ENCODE data around the gene LLGL2. TPM values are rescaled to one million over a fixed set of nuclear protein-coding genes. Genes with fewer than 3 reads are reported as not detected.
"Not testable (repeated sequence)": the region's sequence is repeated elsewhere in the genome, so short reads cannot be mapped to it uniquely, and the experiment has no call there.

The LLGL2 gene, protein sequence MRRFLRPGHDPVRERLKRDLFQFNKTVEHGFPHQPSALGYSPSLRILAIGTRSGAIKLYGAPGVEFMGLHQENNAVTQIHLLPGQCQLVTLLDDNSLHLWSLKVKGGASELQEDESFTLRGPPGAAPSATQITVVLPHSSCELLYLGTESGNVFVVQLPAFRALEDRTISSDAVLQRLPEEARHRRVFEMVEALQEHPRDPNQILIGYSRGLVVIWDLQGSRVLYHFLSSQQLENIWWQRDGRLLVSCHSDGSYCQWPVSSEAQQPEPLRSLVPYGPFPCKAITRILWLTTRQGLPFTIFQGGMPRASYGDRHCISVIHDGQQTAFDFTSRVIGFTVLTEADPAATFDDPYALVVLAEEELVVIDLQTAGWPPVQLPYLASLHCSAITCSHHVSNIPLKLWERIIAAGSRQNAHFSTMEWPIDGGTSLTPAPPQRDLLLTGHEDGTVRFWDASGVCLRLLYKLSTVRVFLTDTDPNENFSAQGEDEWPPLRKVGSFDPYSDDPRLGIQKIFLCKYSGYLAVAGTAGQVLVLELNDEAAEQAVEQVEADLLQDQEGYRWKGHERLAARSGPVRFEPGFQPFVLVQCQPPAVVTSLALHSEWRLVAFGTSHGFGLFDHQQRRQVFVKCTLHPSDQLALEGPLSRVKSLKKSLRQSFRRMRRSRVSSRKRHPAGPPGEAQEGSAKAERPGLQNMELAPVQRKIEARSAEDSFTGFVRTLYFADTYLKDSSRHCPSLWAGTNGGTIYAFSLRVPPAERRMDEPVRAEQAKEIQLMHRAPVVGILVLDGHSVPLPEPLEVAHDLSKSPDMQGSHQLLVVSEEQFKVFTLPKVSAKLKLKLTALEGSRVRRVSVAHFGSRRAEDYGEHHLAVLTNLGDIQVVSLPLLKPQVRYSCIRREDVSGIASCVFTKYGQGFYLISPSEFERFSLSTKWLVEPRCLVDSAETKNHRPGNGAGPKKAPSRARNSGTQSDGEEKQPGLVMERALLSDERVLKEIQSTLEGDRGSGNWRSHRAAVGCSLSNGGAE
- total RNA-seq (10 to 100 TPM; 30.3 to 30.6 TPM), polyA plus RNA-seq (10 to 100 TPM; 13.4 to 21.8 (median 15.0) TPM), total RNA-seq (19.7 to 46.1 (median 31.0) reads per million in 6 experiments)

- Mint-ChIP-seq H3K4me1 (peaks cover 3 to 21% (median 12%) of the 10 kb centered on the region in 4 donors), H3K27ac (peak within 1 kb of the TSS in 8 of 10 donors; percentile 53 to 90 (median 78)), H3K36me3 (peaks cover 0 to 29% (median 3%) of the 10 kb centered on the region in 3 donors), H3K9me3 (no peaks in the 10 kb centered on the region), H3K27me3 (no peaks in the 10 kb centered on the region), H3K4me3 (peak within 1 kb of the TSS; percentile 71 to 88 (median 81))
- POLR2A ChIA-PET = interaction anchor here (0.6 to 2.2 kb wide), 16 partner anchors 9 to 255 kb away, joined by 3 to 32 read pairs (median 4); partner anchors contain the start of genes MIF4GD, TMEM94 and TSEN54
- ATAC-seq = peak; percentile 88 to 89
- peak; percentile 78 to 94 (median 88) for DNase-seq
Measured at GRCh38 chr17:75524970-75525805, at the start of gene LLGL2. TSS of gene LLGL2 (plus strand) at chr17:75525697. CDS start at chr17:75543427, 17,730 bp downstream.

DNA sequence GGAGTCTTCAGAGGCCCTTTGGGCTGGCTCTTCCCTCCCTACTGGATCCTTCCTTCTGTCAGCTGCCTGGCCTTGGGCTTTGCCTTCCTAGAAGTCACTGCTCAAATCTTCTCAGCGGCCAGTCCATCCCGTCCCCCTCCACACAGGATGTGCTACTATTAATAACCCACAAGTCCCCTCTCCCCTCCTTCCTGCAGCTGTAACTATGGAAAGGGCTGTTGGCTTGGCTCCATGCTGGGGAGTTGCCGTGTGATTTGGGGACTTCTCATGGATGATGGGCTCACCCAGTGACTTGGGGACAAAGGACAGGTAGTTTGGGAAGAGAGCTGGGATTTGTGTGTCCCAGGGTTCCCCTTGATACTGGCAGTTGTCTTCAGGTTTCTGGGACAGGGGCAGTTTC, 49.6 kb upstream of the LLGL2 start:
- H3K27ac Mint-ChIP-seq = peak overlapping the region in 1 of 10 donors; percentile 59
- H3K4me1 Mint-ChIP-seq = peaks cover 2 to 12% (median 5%) of the 10 kb centered on the region in 4 donors
- POLR2A ChIA-PET = interaction anchor here (1.1 to 1.3 kb wide), 2 partner anchors 11 to 19 kb away, joined by 4 to 5 read pairs; partner anchors contain the start of gene TMEM94
- no peak overlapping the region for H3K4me3 Mint-ChIP-seq
- H3K9me3 Mint-ChIP-seq = no peaks in the 10 kb centered on the region
- H3K36me3 Mint-ChIP-seq = peaks cover 7 to 47% (median 13%) of the 10 kb centered on the region in 3 donors
- no peaks in the 10 kb centered on the region for H3K27me3 Mint-ChIP-seq
- ATAC-seq = no peak
- no peak for DNase-seq

- Mint-ChIP-seq H3K27ac (peak overlapping the region in 2 of 10 donors; percentile 31 to 72), H3K27me3 (no peaks in the 10 kb centered on the region), H3K4me1 (peaks cover 2 to 12% (median 6%) of the 10 kb centered on the region in 4 donors), H3K4me3 (no peak overlapping the region), H3K36me3 (peaks cover 7 to 45% (median 13%) of the 10 kb centered on the region in 3 donors), H3K9me3 (no peaks in the 10 kb centered on the region)
- ATAC-seq (no peak), DNase-seq (no peak)
- POLR2A ChIA-PET = interaction anchor here (1.1 to 1.3 kb wide), 2 partner anchors 11 to 20 kb away, joined by 4 to 5 read pairs; partner anchors contain the start of gene TMEM94
Measured at GRCh38 chr17:75476271-75476671, 49.2 kb upstream of the LLGL2 start.

DNA sequence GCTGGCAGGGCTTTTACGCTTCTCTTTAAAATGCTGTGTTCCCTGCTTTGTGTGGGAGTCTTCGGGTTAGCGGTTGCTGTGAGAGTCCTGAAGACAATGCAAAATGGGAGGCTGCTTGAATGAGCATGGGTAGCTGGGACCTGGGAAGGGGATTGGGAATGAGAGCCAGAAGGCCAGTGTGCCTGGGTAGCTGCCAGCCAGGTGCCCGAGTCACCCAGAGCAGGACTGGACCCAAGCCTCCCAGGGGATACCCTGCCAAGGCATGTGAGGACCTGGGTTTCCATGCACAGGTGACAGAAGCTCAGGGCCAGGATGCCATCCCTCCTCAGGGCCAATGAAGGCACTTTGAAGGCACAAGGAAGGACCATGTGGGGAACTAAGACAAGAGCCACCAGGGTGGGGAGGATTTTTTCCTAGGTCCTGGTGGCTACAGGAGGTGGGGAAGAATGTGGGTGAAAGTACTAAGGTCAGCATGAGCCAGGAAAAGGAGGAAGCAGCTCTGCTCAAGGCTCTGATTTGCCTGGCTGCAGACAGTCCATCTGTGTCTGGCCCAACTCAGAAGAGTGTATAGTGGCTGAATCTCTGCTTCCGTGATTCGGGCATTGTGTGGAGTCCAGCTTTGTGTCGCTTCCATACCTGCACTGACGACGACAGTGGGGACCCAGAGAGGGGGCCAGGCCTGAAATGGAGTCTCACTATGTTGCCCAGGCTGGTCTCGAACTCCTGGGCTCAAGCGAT, 48.6 kb upstream of the LLGL2 start:
- H3K27ac Mint-ChIP-seq = peak overlapping the region in 3 of 10 donors; percentile 8 to 72 (median 10)
- H3K36me3 Mint-ChIP-seq = peaks cover 7 to 42% (median 13%) of the 10 kb centered on the region in 3 donors
- peaks cover 2 to 12% (median 6%) of the 10 kb centered on the region in 4 donors for H3K4me1 Mint-ChIP-seq
- H3K27me3 Mint-ChIP-seq = no peaks in the 10 kb centered on the region
- POLR2A ChIA-PET = interaction anchor here (1.3 kb wide), 1 partner anchor 10 kb away, joined by 5 read pairs; no protein-coding TSS in a partner anchor
- no peak overlapping the region for H3K4me3 Mint-ChIP-seq
- no peaks in the 10 kb centered on the region for H3K9me3 Mint-ChIP-seq
- DNase-seq (no peak), ATAC-seq (no peak)

- POLR2A ChIA-PET = interaction anchor here (1.5 kb wide), 1 partner anchor 10 kb away, joined by 7 read pairs; no protein-coding TSS in a partner anchor
Measured at GRCh38 chr17:75477490-75477862, 48.0 kb upstream of the LLGL2 start.

DNA sequence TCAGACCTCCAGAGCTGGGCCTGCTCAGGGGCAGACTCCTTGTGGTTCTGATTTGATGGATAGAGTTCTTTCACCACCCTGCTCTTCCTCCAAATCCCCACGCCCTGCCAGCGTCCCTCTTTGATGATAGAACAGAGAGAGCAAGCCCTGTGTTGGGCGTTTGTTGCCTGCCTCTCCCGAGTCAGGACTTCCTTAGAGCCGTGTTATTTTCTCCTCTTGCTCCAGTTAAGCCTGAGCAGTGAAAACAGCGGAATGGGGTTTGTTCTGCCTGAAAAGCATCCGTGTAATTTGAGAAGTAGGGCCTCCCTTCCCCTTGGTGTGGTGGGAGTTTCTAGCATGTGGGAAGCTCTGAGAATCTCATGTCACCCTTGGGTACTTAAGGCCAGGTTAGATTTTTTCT, 47.0 kb upstream of the LLGL2 start:
- H3K27ac Mint-ChIP-seq = no peak overlapping the region
- ATAC-seq (no peak), DNase-seq (no peak)
- H3K4me1 Mint-ChIP-seq = peaks cover 2 to 13% (median 12%) of the 10 kb centered on the region in 4 donors
- H3K4me3 Mint-ChIP-seq = no peak overlapping the region
- POLR2A ChIA-PET = interaction anchor here (1.5 kb wide), 1 partner anchor 9 kb away, joined by 7 read pairs; no protein-coding TSS in a partner anchor
- peaks cover 0 to 31% (median 6%) of the 10 kb centered on the region in 3 donors for H3K36me3 Mint-ChIP-seq
- H3K27me3 Mint-ChIP-seq = no peaks in the 10 kb centered on the region
- H3K9me3 Mint-ChIP-seq = no peaks in the 10 kb centered on the region

More at GRCh38 chr17:75477490-75477862, 48.0 kb upstream of the LLGL2 start:
- H3K4me3 Mint-ChIP-seq, H3K9me3 Mint-ChIP-seq, H3K27me3 Mint-ChIP-seq, H3K27ac Mint-ChIP-seq, ATAC-seq, DNase-seq: not testable (repeated sequence)
- Mint-ChIP-seq H3K4me1 (peaks cover 2 to 12% (median 6%) of the 10 kb centered on the region in 4 donors), H3K36me3 (peaks cover 5 to 36% (median 13%) of the 10 kb centered on the region in 3 donors)

DNA sequence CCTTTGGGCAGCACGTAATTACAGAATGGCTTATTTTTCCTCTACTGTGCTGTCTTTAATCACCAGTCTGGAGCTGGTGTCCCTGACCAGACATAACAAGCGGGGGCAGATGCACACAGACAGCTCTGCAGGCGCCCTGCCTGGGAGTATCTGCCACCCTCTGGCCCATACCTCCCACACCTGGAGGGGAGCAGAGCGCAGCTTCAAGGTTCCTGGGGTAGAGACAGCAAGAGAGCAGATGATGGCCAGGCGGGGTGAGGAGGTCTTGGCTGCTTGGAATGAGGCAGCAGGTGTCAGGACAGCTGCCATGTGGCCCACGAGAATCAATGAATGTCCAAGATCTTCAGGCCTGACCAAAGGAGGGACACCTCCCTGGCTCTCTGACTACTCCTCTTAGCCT, 45.2 kb upstream of the LLGL2 start:
- H3K4me3 Mint-ChIP-seq = no peak overlapping the region
- peak overlapping the region in 4 of 10 donors; percentile 40 to 78 (median 60) for H3K27ac Mint-ChIP-seq

GRCh38 chr17:75481194-75482068, 44.1 kb upstream of the LLGL2 start:
- Mint-ChIP-seq H3K27me3 (no peaks in the 10 kb centered on the region), H3K36me3 (peaks cover 0 to 19% (median 6%) of the 10 kb centered on the region in 3 donors), H3K27ac (peak overlapping the region in 6 of 10 donors; percentile 52 to 90 (median 72)), H3K4me3 (no peak overlapping the region), H3K9me3 (no peaks in the 10 kb centered on the region), H3K4me1 (peaks cover 8 to 23% (median 15%) of the 10 kb centered on the region in 4 donors)
- POLR2A ChIA-PET = interaction anchor here (1.1 to 1.4 kb wide), 4 partner anchors 8 to 374 kb away, joined by 3 to 5 read pairs (median 3); partner anchors contain the start of gene WBP2
- DNase-seq (no peak), ATAC-seq (no peak)

More for the DNA sequence above, 45.2 kb upstream of the LLGL2 start:
- ATAC-seq (no peak), DNase-seq (no peak)
- Mint-ChIP-seq H3K27me3 (no peaks in the 10 kb centered on the region), H3K4me1 (peaks cover 4 to 20% (median 13%) of the 10 kb centered on the region in 4 donors), H3K9me3 (no peaks in the 10 kb centered on the region), H3K36me3 (peaks cover 0 to 25% (median 4%) of the 10 kb centered on the region in 3 donors)
- POLR2A ChIA-PET = interaction anchor here (0.6 to 1.3 kb wide), 3 partner anchors 9 to 354 kb away, joined by 3 to 5 read pairs (median 4); no protein-coding TSS in a partner anchor

GRCh38 chr17:75482098-75482942, 43.2 kb upstream of the LLGL2 start:
- POLR2A ChIA-PET = interaction anchor here (1.1 to 1.4 kb wide), 2 partner anchors 17 to 373 kb away, joined by 3 read pairs; partner anchors contain the start of gene WBP2
- peak overlapping the region in 5 of 10 donors; percentile 3 to 90 (median 68) for H3K27ac Mint-ChIP-seq
- H3K9me3 Mint-ChIP-seq = no peaks in the 10 kb centered on the region
- H3K27me3 Mint-ChIP-seq = no peaks in the 10 kb centered on the region
- no peak for ATAC-seq
- peaks cover 16 to 32% (median 19%) of the 10 kb centered on the region in 4 donors for H3K4me1 Mint-ChIP-seq
- no peak for DNase-seq
- no peak overlapping the region for H3K4me3 Mint-ChIP-seq
- H3K36me3 Mint-ChIP-seq = peaks cover 0 to 11% (median 6%) of the 10 kb centered on the region in 3 donors

Measured in naive thymus-derived CD8-positive, alpha-beta T cell (primary cell).